ENCODE data around the gene ST6GALNAC3.

DNA sequence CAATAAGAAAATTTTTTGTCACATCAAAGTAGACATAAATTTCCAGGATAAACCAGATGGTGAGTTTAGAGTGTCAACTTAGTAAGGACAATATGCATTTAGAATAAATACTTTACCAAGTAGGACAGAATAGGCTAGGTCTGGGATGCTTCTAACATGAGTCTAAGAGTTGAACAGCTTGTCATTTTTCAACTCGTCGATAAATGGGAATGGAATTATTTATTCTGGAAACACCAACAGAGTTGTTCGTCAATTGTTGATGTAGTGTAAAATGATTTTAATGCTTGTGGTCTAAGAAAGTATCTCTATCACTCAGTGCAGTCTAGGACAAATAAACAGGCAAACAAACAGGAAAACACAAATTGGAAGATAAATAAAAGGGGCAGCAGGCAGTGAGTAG lies 434.3 kb downstream of the ST6GALNAC3 start:
- TF ChIP-seq, protein P1, sequence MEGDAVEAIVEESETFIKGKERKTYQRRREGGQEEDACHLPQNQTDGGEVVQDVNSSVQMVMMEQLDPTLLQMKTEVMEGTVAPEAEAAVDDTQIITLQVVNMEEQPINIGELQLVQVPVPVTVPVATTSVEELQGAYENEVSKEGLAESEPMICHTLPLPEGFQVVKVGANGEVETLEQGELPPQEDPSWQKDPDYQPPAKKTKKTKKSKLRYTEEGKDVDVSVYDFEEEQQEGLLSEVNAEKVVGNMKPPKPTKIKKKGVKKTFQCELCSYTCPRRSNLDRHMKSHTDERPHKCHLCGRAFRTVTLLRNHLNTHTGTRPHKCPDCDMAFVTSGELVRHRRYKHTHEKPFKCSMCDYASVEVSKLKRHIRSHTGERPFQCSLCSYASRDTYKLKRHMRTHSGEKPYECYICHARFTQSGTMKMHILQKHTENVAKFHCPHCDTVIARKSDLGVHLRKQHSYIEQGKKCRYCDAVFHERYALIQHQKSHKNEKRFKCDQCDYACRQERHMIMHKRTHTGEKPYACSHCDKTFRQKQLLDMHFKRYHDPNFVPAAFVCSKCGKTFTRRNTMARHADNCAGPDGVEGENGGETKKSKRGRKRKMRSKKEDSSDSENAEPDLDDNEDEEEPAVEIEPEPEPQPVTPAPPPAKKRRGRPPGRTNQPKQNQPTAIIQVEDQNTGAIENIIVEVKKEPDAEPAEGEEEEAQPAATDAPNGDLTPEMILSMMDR (IDR thresholded peaks at IDR 0.05), result no peak
- no peak for TF ChIP-seq POLR2A (IDR thresholded peaks at IDR 0.05)
